GM23338 (cell line): ENCODE data around the gene TMEM121. TPM values are rescaled to one million over a fixed set of nuclear protein-coding genes. Genes with fewer than 3 reads are reported as not detected.

ENCODE experiments used
- ATAC-seq: fragments of 200-7000 bp; cut with Tn5 transposase; 3 replicates; pipeline ENCODE4 v1.9.1; 2020
- DNase-seq: peaks from one replicate; pipeline ENCODE4 v3.0.0-alpha.2; 2015; ENCODE audit warnings: low spot score
- H2AFZ ChIP-seq: fragments of 200-600 bp; sonication (generic); 2 replicates; pipeline ENCODE4 v1.8.0; 2016; ENCODE audit warnings: antibody characterized with exemption, mild to moderate bottlenecking, moderate library complexity
- H3F3A ChIP-seq: fragments of 200-600 bp; sonication (generic); replicated peaks from 2 replicates; pipeline ENCODE4 v1.8.0; 2017; ENCODE audit warnings: antibody characterized with exemption, mixed run types, low read depth
- H3K27ac ChIP-seq: fragments of 200-600 bp; sonication (generic); 2 replicates; pipeline ENCODE4 v1.6.1; 2016; ENCODE audit warnings: low read depth
- H3K27me3 ChIP-seq: fragments of 200-600 bp; sonication (generic); 2 replicates; pipeline ENCODE4 v1.8.0; 2016; ENCODE audit warnings: mild to moderate bottlenecking, mixed run types, moderate library complexity; ENCODE audit not compliant: insufficient read depth
- H3K36me3 ChIP-seq: fragments of 200-600 bp; sonication (generic); 2 replicates; pipeline ENCODE4 v1.8.0; 2016; ENCODE audit warnings: mild to moderate bottlenecking; ENCODE audit not compliant: insufficient read depth
- H3K4me1 ChIP-seq: fragments of 200-600 bp; sonication (generic); 2 replicates; pipeline ENCODE4 v1.8.0; 2016; ENCODE audit warnings: mild to moderate bottlenecking, moderate library complexity; ENCODE audit not compliant: insufficient read depth
- H3K4me2 ChIP-seq: fragments of 200-600 bp; sonication (generic); 2 replicates; pipeline ENCODE4 v1.7.1; 2017; ENCODE audit warnings: mixed run types
- H3K4me3 ChIP-seq: fragments of 200-600 bp; sonication (generic); 2 replicates; pipeline ENCODE4 v1.6.1; 2016; ENCODE audit warnings: mixed run types
- H3K79me2 ChIP-seq: fragments of 200-600 bp; sonication (generic); replicated peaks from 2 replicates; pipeline ENCODE4 v1.8.0; 2017; ENCODE audit warnings: mild to moderate bottlenecking; ENCODE audit not compliant: insufficient read depth
- H3K9me2 ChIP-seq: fragments of 200-600 bp; sonication (generic); 2 replicates; pipeline ENCODE4 v1.8.0; 2017; ENCODE audit not compliant: insufficient read depth
- H4K20me1 ChIP-seq: fragments of 200-600 bp; sonication (generic); replicated peaks from 2 replicates; pipeline ENCODE4 v1.8.0; 2017; ENCODE audit warnings: mild to moderate bottlenecking; ENCODE audit not compliant: insufficient read depth
- H3K27ac Mint-ChIP-seq: 2 replicates; pipeline ENCODE4 v1.8.0; 2020; ENCODE audit warnings: inconsistent platforms, mild to moderate bottlenecking, moderate library complexity, mixed read lengths
- H3K27me3 Mint-ChIP-seq: 3 replicates; pipeline ENCODE4 v1.8.0; 2022; ENCODE audit warnings: low read depth, mild to moderate bottlenecking, moderate library complexity, mixed read lengths, inconsistent platforms; ENCODE audit not compliant: insufficient read depth, poor library complexity
- H3K36me3 Mint-ChIP-seq: 3 replicates; pipeline ENCODE4 v1.8.0; 2021; ENCODE audit warnings: low read depth, mild to moderate bottlenecking, inconsistent platforms, moderate library complexity, mixed read lengths
- H3K4me1 Mint-ChIP-seq: 3 replicates; pipeline ENCODE4 v1.8.0; 2020; ENCODE audit warnings: mild to moderate bottlenecking, inconsistent platforms, mixed read lengths
- H3K4me3 Mint-ChIP-seq: 3 replicates; pipeline ENCODE4 v1.8.0; 2021; ENCODE audit warnings: moderate library complexity, mild to moderate bottlenecking, inconsistent platforms, mixed read lengths
- H3K9me3 Mint-ChIP-seq: 3 replicates; pipeline ENCODE4 v1.8.0; 2020; ENCODE audit warnings: moderate library complexity, mild to moderate bottlenecking, inconsistent platforms, mixed read lengths
- CREB1 ChIP-seq: fragments of 250-450 bp; sonication (Bioruptor Pico); IDR thresholded peaks from 2 replicates; pipeline ENCODE4 v1.5.0; 2020; ENCODE audit warnings: low read depth, mild to moderate bottlenecking, moderate library complexity
- ETS1 ChIP-seq: IDR thresholded peaks from 2 replicates; pipeline ENCODE4 v1.6.1; 2016; ENCODE audit warnings: antibody characterized with exemption
- EZH2 ChIP-seq: fragments of 200-600 bp; sonication (generic); IDR thresholded peaks from one replicate; pipeline ENCODE4 v1.8.0; 2017; ENCODE audit warnings: antibody characterized with exemption, mild to moderate bottlenecking, low read depth; ENCODE audit not compliant: unreplicated experiment
- EZH2phosphoT487 ChIP-seq: fragments of 200-600 bp; sonication (generic); IDR thresholded peaks from one replicate; pipeline ENCODE4 v1.8.1; 2018; ENCODE audit warnings: antibody characterized with exemption; ENCODE audit not compliant: unreplicated experiment
- JUNB ChIP-seq: IDR thresholded peaks from one replicate; pipeline ENCODE4 v1.6.1; 2016; ENCODE audit warnings: antibody characterized with exemption; ENCODE audit not compliant: unreplicated experiment
- NANOG ChIP-seq: IDR thresholded peaks from 2 replicates; pipeline ENCODE4 v1.6.1; 2016; ENCODE audit warnings: antibody characterized with exemption, borderline replicate concordance
- POLR2AphosphoS5 ChIP-seq: IDR thresholded peaks from 2 replicates; pipeline ENCODE4 v1.6.1; 2016; ENCODE audit warnings: antibody characterized with exemption, low read depth
- REST ChIP-seq: IDR thresholded peaks from one replicate; pipeline ENCODE4 v1.6.1; 2018; ENCODE audit warnings: antibody characterized with exemption; ENCODE audit not compliant: unreplicated experiment
- STAT1 ChIP-seq: IDR thresholded peaks from one replicate; pipeline ENCODE4 v1.6.1; 2016; ENCODE audit warnings: antibody characterized with exemption; ENCODE audit not compliant: unreplicated experiment
- ZNF114 ChIP-seq: fragments of 250-450 bp; sonication (Bioruptor Pico); IDR thresholded peaks from 2 replicates; pipeline ENCODE4 v1.5.0; 2020; ENCODE audit warnings: mild to moderate bottlenecking, moderate library complexity
- ZNF331 ChIP-seq: fragments of 250-450 bp; sonication (Bioruptor Pico); IDR thresholded peaks from 2 replicates; pipeline ENCODE4 v1.5.0; 2020; ENCODE audit warnings: low read depth, mild to moderate bottlenecking, moderate library complexity
- polyA plus RNA-seq: library from polyadenylated mRNA; unstranded; fragments of >200 nt; fragmentation: Nextera tagmentation; extraction: Ambion mirVana; gene quantifications from 2 replicates; pipeline ENCODE4 v1.2.1, GENCODE V29; 2016
- total RNA-seq: library from RNA; depleted of rRNA; stranded (reverse); fragments of >200 nt; shearing (Covaris generic); gene quantifications from 2 replicates; pipeline ENCODE4 v1.2.3, GENCODE V29; 2014
- TF ChIP-seq, protein P1 (sequence below), 2 experiments: fragments of 200-600 bp in 1 of 2; sonication (generic) in 1 of 2; conservative IDR thresholded peaks; 2 replicates each; pipeline versions ENCODE4 v1.5.1 to v1.6.1; 2016 to 2017; ENCODE audit warnings: antibody characterized with exemption in 2 of 2, low read depth in 2 of 2, mild to moderate bottlenecking in 2 of 2, moderate library complexity in 1 of 2
- TF ChIP-seq, protein P2 (sequence below): fragments of 250-450 bp; sonication (Bioruptor Pico); IDR thresholded peaks from 2 replicates; pipeline ENCODE4 v1.5.0; 2020; ENCODE audit warnings: mild to moderate bottlenecking, moderate library complexity

TMEM121 gene
- total and polyA plus RNA-seq, 2 experiments from 2014 or later, result 0.13 to 1.3 TPM

GRCh38 chr14:105534586-105534985 lies 8.2 kb downstream of the TMEM121 start:
- no peaks in the 10 kb centered on the region for H3K27me3 ChIP-seq
- peaks cover 14% of the 10 kb centered on the region for H3K27me3 Mint-ChIP-seq
- H3K27ac Mint-ChIP-seq, result no peak overlapping the region
- no peak overlapping the region for H3K4me3 ChIP-seq
- no peak for TF ChIP-seq ZNF114 (CRISPR knock-in tag)
- no peak for TF ChIP-seq POLR2AphosphoS5
- TF ChIP-seq, protein P1, sequence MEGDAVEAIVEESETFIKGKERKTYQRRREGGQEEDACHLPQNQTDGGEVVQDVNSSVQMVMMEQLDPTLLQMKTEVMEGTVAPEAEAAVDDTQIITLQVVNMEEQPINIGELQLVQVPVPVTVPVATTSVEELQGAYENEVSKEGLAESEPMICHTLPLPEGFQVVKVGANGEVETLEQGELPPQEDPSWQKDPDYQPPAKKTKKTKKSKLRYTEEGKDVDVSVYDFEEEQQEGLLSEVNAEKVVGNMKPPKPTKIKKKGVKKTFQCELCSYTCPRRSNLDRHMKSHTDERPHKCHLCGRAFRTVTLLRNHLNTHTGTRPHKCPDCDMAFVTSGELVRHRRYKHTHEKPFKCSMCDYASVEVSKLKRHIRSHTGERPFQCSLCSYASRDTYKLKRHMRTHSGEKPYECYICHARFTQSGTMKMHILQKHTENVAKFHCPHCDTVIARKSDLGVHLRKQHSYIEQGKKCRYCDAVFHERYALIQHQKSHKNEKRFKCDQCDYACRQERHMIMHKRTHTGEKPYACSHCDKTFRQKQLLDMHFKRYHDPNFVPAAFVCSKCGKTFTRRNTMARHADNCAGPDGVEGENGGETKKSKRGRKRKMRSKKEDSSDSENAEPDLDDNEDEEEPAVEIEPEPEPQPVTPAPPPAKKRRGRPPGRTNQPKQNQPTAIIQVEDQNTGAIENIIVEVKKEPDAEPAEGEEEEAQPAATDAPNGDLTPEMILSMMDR (conservative IDR thresholded peaks at IDR 0.05; ENCODE audit: low read depth in 2 of 2), result no peak
- TF ChIP-seq EZH2, result no peak
- no peak for TF ChIP-seq NANOG
- no peak for TF ChIP-seq REST
- no peak for TF ChIP-seq ZNF331 (CRISPR knock-in tag)
- no peak for TF ChIP-seq EZH2phosphoT487
- TF ChIP-seq JUNB, result no peak
- TF ChIP-seq STAT1, result no peak
- TF ChIP-seq, protein P2, sequence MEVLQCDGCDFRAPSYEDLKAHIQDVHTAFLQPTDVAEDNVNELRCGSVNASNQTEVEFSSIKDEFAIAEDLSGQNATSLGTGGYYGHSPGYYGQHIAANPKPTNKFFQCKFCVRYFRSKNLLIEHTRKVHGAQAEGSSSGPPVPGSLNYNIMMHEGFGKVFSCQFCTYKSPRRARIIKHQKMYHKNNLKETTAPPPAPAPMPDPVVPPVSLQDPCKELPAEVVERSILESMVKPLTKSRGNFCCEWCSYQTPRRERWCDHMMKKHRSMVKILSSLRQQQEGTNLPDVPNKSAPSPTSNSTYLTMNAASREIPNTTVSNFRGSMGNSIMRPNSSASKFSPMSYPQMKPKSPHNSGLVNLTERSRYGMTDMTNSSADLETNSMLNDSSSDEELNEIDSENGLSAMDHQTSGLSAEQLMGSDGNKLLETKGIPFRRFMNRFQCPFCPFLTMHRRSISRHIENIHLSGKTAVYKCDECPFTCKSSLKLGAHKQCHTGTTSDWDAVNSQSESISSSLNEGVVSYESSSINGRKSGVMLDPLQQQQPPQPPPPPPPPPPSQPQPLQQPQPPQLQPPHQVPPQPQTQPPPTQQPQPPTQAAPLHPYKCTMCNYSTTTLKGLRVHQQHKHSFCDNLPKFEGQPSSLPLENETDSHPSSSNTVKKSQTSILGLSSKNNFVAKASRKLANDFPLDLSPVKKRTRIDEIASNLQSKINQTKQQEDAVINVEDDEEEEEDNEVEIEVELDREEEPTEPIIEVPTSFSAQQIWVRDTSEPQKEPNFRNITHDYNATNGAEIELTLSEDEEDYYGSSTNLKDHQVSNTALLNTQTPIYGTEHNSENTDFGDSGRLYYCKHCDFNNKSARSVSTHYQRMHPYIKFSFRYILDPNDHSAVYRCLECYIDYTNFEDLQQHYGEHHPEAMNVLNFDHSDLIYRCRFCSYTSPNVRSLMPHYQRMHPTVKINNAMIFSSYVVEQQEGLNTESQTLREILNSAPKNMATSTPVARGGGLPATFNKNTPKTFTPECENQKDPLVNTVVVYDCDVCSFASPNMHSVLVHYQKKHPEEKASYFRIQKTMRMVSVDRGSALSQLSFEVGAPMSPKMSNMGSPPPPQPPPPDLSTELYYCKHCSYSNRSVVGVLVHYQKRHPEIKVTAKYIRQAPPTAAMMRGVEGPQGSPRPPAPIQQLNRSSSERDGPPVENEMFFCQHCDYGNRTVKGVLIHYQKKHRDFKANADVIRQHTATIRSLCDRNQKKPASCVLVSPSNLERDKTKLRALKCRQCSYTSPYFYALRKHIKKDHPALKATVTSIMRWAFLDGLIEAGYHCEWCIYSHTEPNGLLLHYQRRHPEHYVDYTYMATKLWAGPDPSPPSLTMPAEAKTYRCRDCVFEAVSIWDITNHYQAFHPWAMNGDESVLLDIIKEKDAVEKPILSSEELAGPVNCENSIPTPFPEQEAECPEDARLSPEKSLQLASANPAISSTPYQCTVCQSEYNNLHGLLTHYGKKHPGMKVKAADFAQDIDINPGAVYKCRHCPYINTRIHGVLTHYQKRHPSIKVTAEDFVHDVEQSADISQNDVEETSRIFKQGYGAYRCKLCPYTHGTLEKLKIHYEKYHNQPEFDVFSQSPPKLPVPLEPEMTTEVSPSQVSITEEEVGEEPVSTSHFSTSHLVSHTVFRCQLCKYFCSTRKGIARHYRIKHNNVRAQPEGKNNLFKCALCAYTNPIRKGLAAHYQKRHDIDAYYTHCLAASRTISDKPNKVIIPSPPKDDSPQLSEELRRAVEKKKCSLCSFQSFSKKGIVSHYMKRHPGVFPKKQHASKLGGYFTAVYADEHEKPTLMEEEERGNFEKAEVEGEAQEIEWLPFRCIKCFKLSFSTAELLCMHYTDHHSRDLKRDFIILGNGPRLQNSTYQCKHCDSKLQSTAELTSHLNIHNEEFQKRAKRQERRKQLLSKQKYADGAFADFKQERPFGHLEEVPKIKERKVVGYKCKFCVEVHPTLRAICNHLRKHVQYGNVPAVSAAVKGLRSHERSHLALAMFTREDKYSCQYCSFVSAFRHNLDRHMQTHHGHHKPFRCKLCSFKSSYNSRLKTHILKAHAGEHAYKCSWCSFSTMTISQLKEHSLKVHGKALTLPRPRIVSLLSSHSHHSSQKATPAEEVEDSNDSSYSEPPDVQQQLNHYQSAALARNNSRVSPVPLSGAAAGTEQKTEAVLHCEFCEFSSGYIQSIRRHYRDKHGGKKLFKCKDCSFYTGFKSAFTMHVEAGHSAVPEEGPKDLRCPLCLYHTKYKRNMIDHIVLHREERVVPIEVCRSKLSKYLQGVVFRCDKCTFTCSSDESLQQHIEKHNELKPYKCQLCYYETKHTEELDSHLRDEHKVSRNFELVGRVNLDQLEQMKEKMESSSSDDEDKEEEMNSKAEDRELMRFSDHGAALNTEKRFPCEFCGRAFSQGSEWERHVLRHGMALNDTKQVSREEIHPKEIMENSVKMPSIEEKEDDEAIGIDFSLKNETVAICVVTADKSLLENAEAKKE, result no peak
- no peak for TF ChIP-seq CREB1 (CRISPR knock-in tag)
- no peak for TF ChIP-seq ETS1
- H3K9me3 Mint-ChIP-seq, result peaks cover 52% of the 10 kb centered on the region
- H3F3A ChIP-seq, result no peaks in the 10 kb centered on the region
- no peaks in the 10 kb centered on the region for H3K4me1 ChIP-seq
- peaks cover 17% of the 10 kb centered on the region; the same call in 2 of the 3 replicates for H3K36me3 Mint-ChIP-seq
- H3K79me2 ChIP-seq, result no peaks in the 10 kb centered on the region
- no peaks in the 10 kb centered on the region for H4K20me1 ChIP-seq
- H2AFZ ChIP-seq, result no peak overlapping the region
- H3K27ac ChIP-seq, result no peak overlapping the region
- no peak overlapping the region for H3K4me3 Mint-ChIP-seq
- H3K4me1 Mint-ChIP-seq, result no peaks in the 10 kb centered on the region; the same call in 2 of the 3 replicates
- no peak for ATAC-seq
- H3K36me3 ChIP-seq, result no peaks in the 10 kb centered on the region
- H3K9me2 ChIP-seq, result no peaks in the 10 kb centered on the region
- no peak overlapping the region for H3K4me2 ChIP-seq
- DNase-seq, result no peak
